Neural cell (in vitro differentiated cells): ENCODE results near the gene TFF2.

Experiments used
- EZH2 ChIP-seq: fragments of 200-600, 300-800 bp; shearing (Covaris generic), sonication (generic); IDR thresholded peaks from 2 replicates; pipeline ENCODE4 v1.6.1; 2014; ENCODE audit warnings: antibody characterized with exemption, low read length, borderline replicate concordance, mild to moderate bottlenecking; ENCODE audit not compliant: insufficient read depth, poor library complexity, severe bottlenecking
- MXI1 ChIP-seq: fragments of 450-650 bp; conservative IDR thresholded peaks from 2 replicates; pipeline ENCODE4 v1.6.1; 2014; ENCODE audit warnings: antibody characterized with exemption, mild to moderate bottlenecking; ENCODE audit not compliant: poor library complexity, severe bottlenecking
- POLR2AphosphoS5 ChIP-seq: IDR thresholded peaks from 2 replicates; pipeline ENCODE4 v1.6.1; 2012
- RAD21 ChIP-seq: fragments of 450-650 bp; conservative IDR thresholded peaks from 2 replicates; pipeline ENCODE4 v1.6.1; 2014; ENCODE audit warnings: antibody characterized with exemption, mild to moderate bottlenecking, moderate library complexity
- SMC3 ChIP-seq: fragments of 450-650 bp; conservative IDR thresholded peaks from 2 replicates; pipeline ENCODE4 v1.6.1; 2014; ENCODE audit warnings: antibody characterized with exemption, mild to moderate bottlenecking, moderate library complexity; ENCODE audit not compliant: poor library complexity
- TAF1 ChIP-seq: IDR thresholded peaks from 2 replicates; pipeline ENCODE4 v1.6.1; 2012; ENCODE audit warnings: low read depth
- TF ChIP-seq, protein P1 (sequence below): fragments of 450-650 bp; IDR thresholded peaks from 2 replicates; pipeline ENCODE4 v1.5.1; 2014; ENCODE audit warnings: antibody characterized with exemption, mild to moderate bottlenecking, moderate library complexity; ENCODE audit not compliant: poor library complexity, severe bottlenecking
- TF ChIP-seq, protein P2 (sequence below): IDR thresholded peaks from 2 replicates; pipeline ENCODE4 v1.6.1; 2012; ENCODE audit warnings: borderline replicate concordance

DNA sequence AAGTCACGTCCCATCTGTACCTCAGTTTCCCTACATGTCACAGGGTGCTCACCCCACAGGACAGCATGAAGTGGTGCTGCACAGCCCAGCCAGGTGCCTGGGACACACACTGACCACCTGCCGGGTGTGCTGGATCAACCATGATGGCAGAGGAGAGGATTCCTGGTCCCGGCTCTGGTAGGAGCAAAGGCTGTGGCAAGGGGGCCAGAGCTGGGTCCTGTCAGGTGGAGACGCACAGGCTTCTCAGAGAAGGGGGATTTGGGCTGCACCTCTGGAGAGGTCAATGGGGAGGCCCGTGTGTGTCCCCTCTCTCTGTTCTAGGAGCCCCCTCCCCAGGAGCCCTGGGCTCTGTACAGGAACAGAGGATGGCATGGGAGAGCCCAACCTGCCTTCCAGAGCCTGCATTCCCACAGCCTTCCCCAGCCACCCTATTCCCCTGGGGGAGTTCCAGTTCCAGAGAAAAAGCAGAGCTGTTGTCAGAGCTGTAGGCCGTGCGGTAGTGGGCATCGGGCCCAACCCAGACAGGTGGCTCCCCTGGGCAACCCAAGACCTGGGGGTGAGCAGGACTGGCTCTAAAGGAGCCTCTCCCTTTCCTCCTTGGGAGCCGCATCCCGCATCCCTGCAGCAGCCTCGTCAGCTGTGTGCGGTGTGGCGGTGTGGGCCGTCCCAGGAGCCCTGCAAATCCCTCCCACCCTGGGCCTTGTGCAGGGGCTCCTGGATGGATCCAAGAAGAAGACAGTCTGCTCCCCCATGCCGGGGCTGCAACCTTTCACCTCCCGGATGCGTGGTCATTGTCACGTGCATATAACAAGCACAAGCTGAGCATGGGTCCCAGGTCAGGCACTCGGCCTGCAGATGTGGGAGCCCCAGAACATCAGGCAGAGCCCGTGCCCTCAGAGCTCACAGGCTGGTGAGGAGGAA, 32.7 kb downstream of the TFF2 start:
- no peak for TF ChIP-seq POLR2AphosphoS5
- no peak for TF ChIP-seq EZH2
- TF ChIP-seq, protein P1, sequence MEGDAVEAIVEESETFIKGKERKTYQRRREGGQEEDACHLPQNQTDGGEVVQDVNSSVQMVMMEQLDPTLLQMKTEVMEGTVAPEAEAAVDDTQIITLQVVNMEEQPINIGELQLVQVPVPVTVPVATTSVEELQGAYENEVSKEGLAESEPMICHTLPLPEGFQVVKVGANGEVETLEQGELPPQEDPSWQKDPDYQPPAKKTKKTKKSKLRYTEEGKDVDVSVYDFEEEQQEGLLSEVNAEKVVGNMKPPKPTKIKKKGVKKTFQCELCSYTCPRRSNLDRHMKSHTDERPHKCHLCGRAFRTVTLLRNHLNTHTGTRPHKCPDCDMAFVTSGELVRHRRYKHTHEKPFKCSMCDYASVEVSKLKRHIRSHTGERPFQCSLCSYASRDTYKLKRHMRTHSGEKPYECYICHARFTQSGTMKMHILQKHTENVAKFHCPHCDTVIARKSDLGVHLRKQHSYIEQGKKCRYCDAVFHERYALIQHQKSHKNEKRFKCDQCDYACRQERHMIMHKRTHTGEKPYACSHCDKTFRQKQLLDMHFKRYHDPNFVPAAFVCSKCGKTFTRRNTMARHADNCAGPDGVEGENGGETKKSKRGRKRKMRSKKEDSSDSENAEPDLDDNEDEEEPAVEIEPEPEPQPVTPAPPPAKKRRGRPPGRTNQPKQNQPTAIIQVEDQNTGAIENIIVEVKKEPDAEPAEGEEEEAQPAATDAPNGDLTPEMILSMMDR, result no peak
- TF ChIP-seq MXI1, result no peak
- TF ChIP-seq SMC3, result no peak
- TF ChIP-seq TAF1, result no peak
- TF ChIP-seq, protein P2, sequence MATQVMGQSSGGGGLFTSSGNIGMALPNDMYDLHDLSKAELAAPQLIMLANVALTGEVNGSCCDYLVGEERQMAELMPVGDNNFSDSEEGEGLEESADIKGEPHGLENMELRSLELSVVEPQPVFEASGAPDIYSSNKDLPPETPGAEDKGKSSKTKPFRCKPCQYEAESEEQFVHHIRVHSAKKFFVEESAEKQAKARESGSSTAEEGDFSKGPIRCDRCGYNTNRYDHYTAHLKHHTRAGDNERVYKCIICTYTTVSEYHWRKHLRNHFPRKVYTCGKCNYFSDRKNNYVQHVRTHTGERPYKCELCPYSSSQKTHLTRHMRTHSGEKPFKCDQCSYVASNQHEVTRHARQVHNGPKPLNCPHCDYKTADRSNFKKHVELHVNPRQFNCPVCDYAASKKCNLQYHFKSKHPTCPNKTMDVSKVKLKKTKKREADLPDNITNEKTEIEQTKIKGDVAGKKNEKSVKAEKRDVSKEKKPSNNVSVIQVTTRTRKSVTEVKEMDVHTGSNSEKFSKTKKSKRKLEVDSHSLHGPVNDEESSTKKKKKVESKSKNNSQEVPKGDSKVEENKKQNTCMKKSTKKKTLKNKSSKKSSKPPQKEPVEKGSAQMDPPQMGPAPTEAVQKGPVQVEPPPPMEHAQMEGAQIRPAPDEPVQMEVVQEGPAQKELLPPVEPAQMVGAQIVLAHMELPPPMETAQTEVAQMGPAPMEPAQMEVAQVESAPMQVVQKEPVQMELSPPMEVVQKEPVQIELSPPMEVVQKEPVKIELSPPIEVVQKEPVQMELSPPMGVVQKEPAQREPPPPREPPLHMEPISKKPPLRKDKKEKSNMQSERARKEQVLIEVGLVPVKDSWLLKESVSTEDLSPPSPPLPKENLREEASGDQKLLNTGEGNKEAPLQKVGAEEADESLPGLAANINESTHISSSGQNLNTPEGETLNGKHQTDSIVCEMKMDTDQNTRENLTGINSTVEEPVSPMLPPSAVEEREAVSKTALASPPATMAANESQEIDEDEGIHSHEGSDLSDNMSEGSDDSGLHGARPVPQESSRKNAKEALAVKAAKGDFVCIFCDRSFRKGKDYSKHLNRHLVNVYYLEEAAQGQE, result no peak
- TF ChIP-seq RAD21, result no peak
